ENCODE measurements around the gene TM9SF2.
"Not testable (repeated sequence)": the region's sequence is repeated elsewhere in the genome, so short reads cannot be mapped to it uniquely, and the experiment has no call there.

TM9SF2 gene

GRCh38 chr13:99527301-99527700 is 26.0 kb downstream of the TM9SF2 start:
- in situ Hi-C loops (cut with HindIII; ENCODE audit: low sequenced_read_pairs) = no loop called here

DNA sequence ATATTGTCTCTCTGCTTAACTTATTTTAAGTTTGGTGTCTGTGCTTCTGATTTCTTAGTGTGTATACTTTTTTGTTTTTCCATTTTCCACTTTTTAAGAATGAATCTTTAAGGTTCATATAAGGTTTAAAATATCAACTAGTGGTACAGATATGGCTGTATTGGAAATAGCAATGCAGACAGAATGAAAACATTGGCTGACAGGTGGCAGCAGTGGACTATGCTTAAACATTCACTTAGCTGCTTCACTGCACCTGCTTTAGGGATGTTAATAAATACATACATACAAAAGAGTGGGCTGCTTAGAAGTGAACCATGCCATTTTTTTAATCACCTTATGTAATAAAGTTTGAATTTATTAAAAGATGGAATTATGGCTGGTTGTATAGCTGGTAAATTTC is 27.3 kb downstream of the TM9SF2 start:
- in situ Hi-C loops (cut with HindIII; ENCODE audit: low sequenced_read_pairs) = no loop called here

GRCh38 chr13:99536023-99536422 is 34.8 kb downstream of the TM9SF2 start:
- in situ Hi-C loops (cut with HindIII; ENCODE audit: low sequenced_read_pairs) = no loop called here

GRCh38 chr13:99540530-99540929 is 39.3 kb downstream of the TM9SF2 start:
- in situ Hi-C loops (cut with HindIII; ENCODE audit: low sequenced_read_pairs) = no loop called here

DNA sequence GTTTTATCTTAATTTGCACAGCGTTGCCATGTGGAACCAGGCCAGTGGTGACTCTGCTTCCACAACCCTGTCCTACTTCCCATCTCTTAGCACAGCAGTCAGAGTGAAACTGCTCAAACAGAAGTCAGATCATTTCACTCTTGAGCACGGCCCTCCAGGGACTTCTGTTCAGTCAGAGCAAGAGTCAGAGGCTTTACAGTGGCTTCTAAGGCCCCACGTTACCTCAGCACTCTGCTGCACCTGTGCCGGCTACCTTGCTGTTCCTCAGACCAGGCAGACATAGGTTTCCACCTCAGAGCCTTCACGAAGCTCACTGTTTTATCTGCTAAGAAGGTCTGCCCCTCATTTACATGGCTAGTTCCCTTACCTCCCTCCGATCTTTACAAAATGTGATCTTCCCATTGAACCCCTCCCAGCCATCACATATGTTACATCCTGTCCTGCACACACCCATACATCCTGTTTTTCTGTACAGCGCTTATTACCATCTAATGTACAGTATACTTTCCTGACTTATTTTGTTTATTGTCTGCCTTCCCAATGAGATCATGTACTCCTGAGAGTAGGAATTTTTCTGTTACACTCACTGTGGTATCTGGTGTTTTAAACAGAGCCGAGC is 41.6 kb downstream of the TM9SF2 start:
- in situ Hi-C loops (cut with HindIII; ENCODE audit: low sequenced_read_pairs) = no loop called here

DNA sequence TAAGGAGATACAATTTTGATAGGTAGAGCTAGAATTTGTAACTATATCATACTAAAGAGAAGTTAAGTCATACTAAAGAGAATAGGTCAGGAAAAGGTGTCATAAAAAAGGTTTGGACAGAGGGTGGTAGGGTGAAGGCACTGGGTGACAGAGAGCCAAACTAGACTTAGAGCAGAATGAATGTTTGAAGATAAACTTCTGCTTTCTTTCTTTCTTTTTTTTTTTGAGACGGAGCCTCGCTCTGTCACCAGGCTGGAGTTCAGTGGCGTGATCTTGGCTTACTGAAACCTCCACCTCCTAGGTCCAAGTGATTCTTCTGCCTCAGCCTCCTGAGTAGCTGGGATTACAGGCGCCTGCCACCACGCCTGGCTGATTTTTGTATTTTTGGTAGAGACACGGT is 44.1 kb downstream of the TM9SF2 start:
- in situ Hi-C loops (cut with HindIII; ENCODE audit: low sequenced_read_pairs) = no loop called here

GRCh38 chr13:99545979-99546378 is 44.7 kb downstream of the TM9SF2 start:
- in situ Hi-C loops (cut with HindIII; ENCODE audit: low sequenced_read_pairs) = no loop called here

GRCh38 chr13:99546878-99547277 is 45.6 kb downstream of the TM9SF2 start:
- in situ Hi-C loops (cut with HindIII; ENCODE audit: low sequenced_read_pairs) = no loop called here

DNA sequence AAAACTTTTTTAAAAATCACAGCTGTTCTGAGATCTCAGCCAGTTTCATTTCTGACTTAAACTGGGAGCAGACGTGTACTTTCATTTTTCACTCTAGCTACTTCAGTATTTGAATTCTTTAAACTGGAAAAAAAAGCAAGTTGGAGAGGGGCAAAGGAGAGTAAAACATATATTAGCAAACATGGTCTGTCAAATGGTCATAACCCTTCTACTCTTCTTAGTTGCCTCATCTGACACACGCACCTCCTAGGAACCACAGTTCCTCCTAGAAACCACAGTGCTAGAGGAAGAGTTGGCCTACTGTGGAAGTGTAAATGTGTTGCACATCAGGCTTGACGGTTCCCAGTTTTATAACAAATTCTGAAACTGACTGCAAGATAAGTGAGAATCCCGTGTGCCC is 47.2 kb downstream of the TM9SF2 start:
- in situ Hi-C loops (cut with HindIII; ENCODE audit: low sequenced_read_pairs) = no loop called here

GRCh38 chr13:99553033-99553432 is 51.8 kb downstream of the TM9SF2 start:
- in situ Hi-C loops (cut with HindIII; ENCODE audit: low sequenced_read_pairs) = no loop called here

GRCh38 chr13:99555149-99555548 is 53.9 kb downstream of the TM9SF2 start:
- in situ Hi-C loops (cut with HindIII; ENCODE audit: low sequenced_read_pairs) = no loop called here

GRCh38 chr13:99556867-99557443 is 55.7 kb downstream of the TM9SF2 start:
- in situ Hi-C loops (cut with HindIII; ENCODE audit: low sequenced_read_pairs) = no loop called here

DNA sequence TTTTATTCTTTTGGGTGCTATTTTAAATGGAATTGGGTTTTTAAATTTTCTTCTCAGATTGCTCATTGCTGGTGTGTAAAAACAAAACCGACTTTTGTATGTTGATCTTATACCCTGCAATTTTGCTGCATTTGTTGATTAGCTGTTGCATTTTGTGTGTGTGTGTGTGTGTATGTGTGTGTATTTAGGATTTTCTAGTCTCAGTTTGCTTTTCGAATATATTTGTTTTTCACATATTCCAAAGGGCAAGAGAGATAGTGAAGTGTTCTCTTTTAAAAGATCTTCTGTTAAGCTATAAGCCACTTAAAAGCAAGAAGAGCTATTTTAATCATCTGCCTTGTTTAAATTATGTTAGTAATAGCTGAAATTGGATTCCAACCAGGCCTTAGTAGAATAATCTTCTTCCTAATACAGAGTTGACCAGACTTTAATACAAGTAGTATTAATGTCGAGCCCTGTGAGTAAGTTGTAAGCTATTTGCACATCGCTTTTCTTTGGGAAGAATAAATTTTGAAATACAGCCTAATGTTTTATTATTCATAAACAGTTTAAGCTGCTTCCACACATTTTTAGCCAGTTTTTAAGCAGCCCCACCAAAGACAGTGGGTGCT is 57.4 kb downstream of the TM9SF2 start:
- in situ Hi-C loops (cut with HindIII; ENCODE audit: low sequenced_read_pairs) = no loop called here

DNA sequence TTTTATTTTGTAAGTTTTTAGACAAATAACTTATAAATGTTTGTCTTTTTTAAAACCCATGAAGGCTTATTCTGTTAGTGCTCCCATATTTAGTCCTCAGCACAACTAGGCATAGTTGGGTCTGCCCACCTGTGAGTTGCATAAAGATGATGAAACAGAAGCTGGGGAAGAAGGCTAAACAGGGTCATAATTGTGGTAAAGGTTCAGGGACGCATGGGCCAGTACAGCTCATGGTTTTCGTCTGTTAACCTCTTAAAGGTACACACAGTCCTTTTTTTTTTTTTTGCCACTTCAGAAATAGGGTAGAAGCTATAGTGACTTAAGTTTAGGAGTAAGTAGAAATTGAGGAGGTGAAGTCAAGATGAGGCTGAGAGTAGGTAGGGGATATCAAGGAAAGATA is 58.3 kb downstream of the TM9SF2 start:
- in situ Hi-C loops (cut with HindIII; ENCODE audit: low sequenced_read_pairs) = no loop called here

GRCh38 chr13:99563404-99563803 is 62.1 kb downstream of the TM9SF2 start:
- in situ Hi-C loops (cut with HindIII; ENCODE audit: low sequenced_read_pairs) = no loop called here

- in situ Hi-C loops (cut with HindIII; ENCODE audit: low sequenced_read_pairs) = no loop called here
Measured at GRCh38 chr13:99564386-99564785, 63.1 kb downstream of the TM9SF2 start.

GRCh38 chr13:99565478-99566124 is 64.3 kb downstream of the TM9SF2 start:
- in situ Hi-C loops (cut with HindIII; ENCODE audit: low sequenced_read_pairs) = no loop called here

- in situ Hi-C loops (cut with HindIII; ENCODE audit: low sequenced_read_pairs) = no loop called here
Measured at GRCh38 chr13:99566125-99567083, 65.1 kb downstream of the TM9SF2 start.

DNA sequence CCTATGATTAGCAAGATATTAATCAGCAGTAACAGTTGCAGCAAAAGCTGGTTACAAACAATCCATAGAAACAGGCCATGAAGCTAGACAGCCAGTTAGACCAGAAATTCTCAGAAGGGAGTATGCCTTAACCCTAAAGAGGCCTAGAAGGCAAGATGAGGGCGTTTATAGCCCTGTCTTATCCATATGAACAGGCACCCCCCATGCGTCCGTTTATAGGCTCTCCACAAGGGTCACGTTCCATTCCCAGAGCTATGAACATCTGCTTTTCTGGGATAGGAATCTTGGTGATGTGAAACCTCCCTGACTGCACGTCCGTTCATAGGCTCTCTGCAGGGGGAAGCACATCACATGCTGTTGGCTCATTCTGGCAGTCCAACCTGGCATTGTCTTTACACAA is 67.6 kb downstream of the TM9SF2 start:
- in situ Hi-C loops (cut with HindIII; ENCODE audit: low sequenced_read_pairs) = not testable (repeated sequence)

DNA sequence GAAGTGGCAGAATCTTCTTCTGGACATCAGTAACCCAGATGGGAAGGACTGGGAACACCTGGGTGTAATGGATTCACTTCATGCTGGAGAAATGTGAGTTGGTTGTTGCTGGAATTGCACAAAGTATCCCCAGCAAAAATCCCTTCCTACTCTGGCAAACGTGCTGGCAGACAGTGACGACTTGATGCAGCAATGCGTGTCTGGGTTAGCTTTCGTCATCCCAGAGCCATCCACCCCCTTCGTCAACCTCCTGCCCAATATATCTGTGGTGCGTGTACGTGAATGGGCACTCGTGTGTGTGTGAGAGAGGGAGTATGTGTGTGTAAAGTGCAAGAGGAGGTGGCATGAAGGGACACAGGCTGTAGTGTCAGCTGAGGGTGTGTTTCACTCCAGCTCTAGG is 70.9 kb downstream of the TM9SF2 start:
- in situ Hi-C loops (cut with HindIII; ENCODE audit: low sequenced_read_pairs) = no loop called here

- in situ Hi-C loops (cut with HindIII; ENCODE audit: low sequenced_read_pairs) = no loop called here
Measured at GRCh38 chr13:99572921-99573320, 71.6 kb downstream of the TM9SF2 start.

All from endothelial cell of hepatic sinusoid (primary cell).